DMS79 (cell line): Measurements from ENCODE around the gene RAB15.

Experiments
- DNase-seq: peaks from one replicate; lab custom pipeline; 2025; lab: John Stamatoyannopoulos, UW

RAB15 gene

DNA sequence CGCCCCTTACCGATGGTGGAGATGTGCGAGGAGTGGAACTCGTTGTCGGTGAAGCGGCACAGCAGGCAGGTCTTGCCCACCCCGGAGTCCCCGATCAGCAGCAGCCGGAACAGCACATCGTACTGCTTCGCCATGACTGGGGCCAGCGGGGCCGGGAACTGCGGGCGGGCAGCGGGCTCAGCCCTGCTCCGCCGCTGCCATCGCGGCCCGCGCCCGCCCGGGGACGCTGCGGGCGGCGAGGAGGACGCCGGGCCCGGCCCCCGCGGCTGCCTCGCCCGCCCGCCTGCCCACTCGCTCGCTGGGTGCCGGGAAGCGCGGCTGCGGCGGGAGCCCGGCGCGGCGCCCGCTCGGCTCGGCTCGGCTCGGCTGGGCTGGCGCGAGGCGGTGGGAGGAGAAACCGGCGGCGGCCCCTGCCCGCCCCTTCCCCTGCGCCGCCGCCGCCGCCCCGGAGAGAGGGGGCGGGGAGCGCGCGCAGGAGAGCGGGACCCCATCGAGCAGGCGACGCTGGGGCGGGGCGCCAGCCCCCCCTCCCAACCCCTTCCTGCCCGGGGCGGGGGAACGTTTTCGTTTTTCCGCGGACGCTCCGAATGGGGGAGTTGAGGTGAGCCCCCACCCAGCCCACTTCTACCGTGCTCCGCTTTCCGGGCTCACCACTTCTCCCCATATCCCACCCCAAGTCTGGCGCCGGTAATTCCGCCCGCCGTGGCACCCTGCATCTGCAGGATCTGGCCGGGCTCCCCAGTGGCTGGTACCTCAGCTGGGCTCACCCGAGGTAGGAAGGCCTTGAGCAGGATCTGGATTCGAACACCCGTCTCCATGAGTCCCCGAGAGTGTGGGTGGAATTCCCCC, at the start of gene RAB15:
Gene RAB15 (minus strand): TSS at position 394 of the 849 bp plus-strand sequence. CDS start 260 bp downstream, at position 134.
- DNase-seq = peak; percentile 12

DNA sequence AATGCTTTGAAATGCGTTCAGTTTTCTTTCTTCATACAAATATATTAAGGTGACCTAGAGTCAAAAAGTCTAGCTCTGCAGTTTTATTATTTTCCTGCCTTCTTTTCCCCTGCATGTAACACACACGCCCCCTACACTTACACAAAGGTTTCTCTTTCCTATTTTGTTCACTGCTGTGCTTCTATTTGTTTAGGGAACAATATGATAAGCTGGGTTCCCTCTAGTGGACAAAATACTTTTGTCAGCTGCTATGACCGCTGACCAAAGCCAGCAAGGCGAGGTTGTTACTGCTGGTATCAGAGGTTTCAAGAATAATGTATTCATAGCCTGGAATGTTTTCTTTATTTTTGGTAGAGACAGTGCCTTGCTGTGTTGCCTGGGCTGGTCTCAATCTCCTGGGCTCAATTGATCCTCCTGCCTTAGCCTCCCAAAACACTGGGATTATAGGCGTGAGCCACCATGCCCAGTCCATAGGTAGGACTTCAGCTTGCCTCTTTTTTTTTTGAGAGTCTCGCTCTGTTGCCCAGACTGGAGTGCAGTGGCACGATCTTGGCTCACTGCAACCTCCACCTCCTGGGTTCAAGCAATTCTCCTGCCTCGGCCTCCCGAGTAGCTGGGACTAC, 47.9 kb upstream of the RAB15 start:
- no peak for DNase-seq

DNA sequence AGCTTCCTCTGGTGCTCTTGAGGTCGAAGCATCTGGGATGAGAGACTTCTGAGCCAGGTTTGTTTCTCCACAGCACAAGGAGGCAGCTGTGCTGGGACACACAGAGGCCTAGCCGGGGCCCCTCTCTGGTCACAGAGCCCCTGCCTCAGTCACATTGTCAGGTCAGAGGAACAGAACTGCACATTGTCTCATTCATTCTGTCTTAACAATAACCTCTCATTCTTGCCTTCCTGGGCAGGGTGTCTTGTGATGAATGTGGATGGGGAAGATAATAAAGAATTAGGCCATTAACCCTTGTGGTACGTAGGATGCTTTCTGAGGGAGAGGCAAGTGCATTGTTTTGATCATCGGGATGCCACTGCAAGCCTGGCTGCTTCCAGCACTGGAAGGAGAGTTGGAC, 44.3 kb upstream of the RAB15 start:
- DNase-seq = no peak

DNA sequence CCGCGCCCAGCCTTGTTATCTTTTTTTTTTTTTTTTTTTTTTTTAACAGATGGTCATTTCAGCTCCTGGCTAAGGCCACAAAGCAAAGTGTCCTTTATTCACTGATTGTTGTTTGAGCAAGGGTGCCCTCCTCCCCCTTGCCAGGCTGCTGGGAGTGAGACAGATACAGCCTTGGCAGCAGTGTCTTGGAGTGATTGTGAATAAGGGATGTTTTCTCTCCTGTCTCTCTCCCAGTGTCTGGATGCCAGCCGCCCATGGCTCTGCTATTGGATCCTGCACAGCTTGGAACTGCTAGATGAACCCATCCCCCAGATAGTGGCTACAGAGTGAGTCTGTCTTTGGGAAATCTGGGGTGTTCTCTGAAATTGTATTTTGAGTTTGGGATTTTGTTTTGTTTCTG, 43.3 kb upstream of the RAB15 start:
- DNase-seq = no peak

DNA sequence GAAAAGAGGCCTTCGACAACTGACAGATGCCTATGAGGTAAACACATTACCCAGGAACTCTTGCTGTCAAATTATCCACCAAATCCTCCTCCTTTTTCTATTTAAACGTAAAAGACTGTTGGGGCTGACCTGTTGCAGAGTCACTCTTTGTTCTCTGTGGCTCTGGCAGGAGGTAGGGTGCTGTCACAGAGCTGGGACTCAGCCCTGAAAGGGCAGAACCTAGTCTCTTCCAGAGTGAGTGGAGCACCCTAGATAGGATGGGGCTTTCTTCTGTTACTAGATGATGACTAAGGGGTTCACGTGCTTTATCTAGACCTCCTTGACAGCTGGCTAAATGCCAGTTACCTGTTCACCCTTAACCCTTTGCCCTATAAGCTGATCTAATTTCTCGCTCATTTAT, 40.2 kb upstream of the RAB15 start:
- DNase-seq = no peak

DNA sequence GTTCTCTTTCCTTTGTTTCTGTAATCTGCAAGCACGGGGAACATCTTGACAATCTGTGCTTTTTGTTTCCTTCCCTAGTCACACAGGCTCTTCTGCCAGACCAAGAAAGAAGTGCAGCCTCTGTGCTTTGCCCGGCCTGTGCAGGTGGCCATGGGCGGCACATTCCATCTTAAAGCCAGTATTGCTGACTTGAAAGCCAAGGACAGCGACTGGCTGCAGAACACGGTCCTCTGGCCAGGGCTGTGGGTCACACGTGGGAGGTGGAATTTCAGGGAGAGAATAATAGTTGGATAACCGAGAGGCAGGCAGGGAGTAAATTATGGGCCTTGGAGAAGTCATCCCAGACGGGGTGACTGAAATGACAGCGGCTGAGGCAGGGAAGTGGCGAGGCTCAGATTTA, 39.4 kb upstream of the RAB15 start:
- no peak for DNase-seq

DNA sequence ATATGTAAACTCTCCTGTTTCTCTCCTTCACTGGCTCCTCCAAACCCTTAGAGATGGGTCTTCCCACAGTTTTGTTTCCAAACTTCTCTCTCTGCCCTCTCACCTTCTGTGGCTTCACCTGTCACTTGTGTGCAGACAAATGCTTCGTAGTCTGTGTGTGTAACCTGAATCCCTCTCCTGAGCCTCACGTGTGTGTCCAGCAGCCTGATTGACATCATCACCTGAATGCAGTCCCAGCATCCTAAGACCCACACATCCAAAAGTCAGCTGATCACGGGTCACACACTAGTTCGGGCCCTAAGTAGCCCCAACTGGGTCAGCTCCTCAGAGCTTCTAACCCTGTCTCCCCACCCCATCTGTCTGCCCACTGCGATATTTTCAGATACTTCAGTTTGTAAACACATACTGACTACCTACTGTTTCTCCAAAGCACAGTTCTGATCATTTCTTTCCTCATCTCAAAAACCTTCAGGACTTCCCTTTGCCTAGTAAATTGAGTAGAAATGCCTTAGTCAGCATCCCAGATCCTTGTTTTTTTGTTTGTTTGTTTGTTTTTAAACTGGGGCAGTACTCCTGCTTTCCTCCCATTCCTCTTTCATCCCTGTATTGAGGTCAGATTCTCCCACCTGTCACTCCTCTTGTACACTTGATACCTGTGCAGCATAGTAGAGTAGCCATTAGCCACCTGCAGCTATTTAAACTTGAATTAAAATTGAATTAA, 38.2 kb upstream of the RAB15 start:
- DNase-seq = no peak

DNA sequence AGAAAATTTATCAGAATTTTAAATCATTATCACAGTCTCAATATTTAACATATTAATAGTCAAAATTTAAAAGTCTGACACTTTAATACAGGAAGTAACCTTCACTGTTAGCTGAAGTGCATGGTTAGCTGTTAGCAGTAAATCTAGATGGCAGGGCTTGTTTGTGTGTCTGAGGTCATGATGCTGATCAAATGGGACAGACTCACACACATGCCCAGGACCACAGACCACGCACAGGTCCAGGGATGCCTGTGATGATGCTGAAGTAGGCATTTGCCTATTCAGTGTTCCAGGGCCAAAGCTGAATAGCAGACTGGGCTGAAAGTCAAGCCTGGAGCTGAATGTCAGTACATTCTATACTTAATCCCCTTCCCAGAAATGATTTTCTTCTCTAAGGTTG, 35.1 kb upstream of the RAB15 start:
- no peak for DNase-seq

- DNase-seq = no peak
Observed at GRCh38 chr14:65006261-65006721, 34.2 kb upstream of the RAB15 start.

DNA sequence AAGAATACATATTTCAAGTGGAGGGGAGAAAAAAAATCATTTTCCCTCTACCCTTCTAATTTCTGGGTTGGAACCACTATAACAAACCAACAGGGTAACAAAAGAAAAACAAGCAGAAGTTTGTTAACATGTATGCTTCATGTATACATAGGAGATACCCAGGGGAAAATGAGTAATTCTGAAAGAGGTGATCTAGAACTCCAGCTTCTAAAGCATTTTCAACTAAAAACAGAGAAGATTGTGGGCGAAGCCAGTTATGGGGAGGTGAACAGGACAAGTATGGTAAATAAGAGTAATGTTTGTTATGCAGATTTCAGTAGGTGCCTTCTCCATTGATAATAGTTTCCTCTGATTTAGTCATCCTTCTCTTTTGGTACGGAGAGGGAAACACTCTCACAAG, 31.3 kb upstream of the RAB15 start:
- no peak for DNase-seq

DNA sequence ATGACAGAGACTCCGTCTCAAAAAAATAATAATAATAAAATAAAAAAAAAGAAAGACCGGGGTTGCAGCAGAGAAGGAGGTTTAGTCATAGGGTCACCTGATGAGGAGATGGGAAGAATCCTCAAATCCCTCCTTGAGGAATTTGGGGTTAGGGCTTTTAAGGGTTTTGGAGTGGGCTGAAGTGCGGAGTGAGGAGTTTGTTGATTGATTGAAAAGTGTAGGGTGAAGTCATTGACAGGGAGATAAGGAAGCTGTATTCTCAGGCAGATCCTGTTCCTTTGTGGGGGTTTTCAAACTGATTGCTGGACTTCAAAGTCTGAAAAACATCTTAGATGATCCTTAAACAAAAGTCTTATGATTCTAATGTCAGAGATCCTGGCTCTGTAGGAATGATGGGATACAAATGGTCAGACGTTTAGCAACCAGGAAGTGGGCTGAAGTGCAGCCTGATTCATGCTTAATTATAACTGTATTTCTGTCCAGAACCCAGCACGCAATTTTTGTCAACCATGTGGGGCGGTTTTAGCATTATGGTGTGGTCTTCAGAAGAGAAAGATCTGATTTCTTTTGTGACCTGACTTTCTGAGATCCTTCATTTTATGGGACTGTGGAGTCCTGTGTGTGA, 30.6 kb upstream of the RAB15 start:
- DNase-seq = no peak

- DNase-seq = no peak
Observed at GRCh38 chr14:65001723-65002122, 29.6 kb upstream of the RAB15 start.

GRCh38 chr14:65000898-65001591, 28.9 kb upstream of the RAB15 start:
- DNase-seq = no peak

DNA sequence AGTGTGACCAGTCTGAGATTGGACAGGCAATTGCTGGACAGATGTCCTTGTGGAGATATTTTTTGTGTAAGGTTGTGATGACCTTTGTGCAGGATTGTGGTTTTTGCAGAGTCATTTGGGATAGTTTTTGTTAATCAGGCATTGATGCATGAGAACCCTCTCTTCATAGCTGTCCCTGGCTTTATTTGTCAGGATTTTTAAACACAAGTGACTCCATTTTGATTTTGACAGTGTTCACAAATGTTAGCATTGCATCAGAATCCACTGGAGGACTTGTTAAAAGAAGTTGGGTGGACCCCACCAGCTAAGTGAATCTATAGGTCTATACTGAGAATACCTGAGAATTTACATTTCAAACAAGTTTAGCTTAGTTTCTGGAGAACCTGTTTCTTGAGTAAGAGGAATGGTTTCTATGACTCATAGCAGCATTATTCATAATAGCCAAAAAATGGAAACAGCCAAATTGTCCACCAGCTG, 26.4 kb upstream of the RAB15 start:
- DNase-seq = no peak

- DNase-seq = no peak
Observed at GRCh38 chr14:64997108-64997794, 25.1 kb upstream of the RAB15 start.

- DNase-seq = no peak
Observed at GRCh38 chr14:64995291-64995690, 23.2 kb upstream of the RAB15 start.

GRCh38 chr14:64994540-64994939, 22.4 kb upstream of the RAB15 start:
- no peak for DNase-seq

GRCh38 chr14:64993266-64993930, 21.3 kb upstream of the RAB15 start:
- no peak for DNase-seq

- DNase-seq = no peak
Observed at GRCh38 chr14:64992328-64992885, 20.3 kb upstream of the RAB15 start.

DNA sequence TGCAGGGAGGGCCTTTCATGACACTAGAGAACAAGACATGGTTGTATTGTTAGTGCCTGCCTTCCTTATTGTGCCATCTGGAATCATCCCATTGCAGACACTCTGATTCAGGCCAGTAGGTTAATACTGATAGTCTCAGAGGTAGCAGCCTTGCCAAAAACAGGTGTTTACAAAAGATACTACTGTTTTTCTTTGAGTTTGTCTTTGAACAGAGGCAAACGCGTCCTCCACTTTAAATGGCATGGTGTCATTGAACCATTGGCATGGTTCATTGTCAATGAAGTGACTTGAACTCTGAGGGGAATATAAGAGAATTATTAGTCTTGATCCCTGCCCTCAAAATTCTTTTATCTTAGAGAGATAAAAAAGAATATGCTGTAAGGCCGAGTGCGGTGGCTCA, 18.8 kb upstream of the RAB15 start:
- DNase-seq = no peak
